Endothelial cell of umbilical vein (primary cell): Measurements from ENCODE around the gene AFTPH. TPM values are rescaled to one million over a fixed set of nuclear protein-coding genes. Genes with fewer than 3 reads are reported as not detected.

Experiments
- BruUV-seq: library from RNA; stranded (reverse); fragments of 400-500 nt; replicated peaks from 2 replicates; lab custom pipeline; 2021; lab: Mats Ljungman, UMichigan
- CTCF ChIA-PET: fragments of 300-600, 350-600 bp; sonication (Branson Sonifier 250); formaldehyde crosslinking; loops from one replicate; lab custom pipeline; 2021; ENCODE audit warnings: antibody characterized with exemption, inconsistent platforms; lab: Charles Lee
- POLR2A ChIA-PET: fragments of 300-600, 350-600 bp; sonication (Branson Sonifier 250); formaldehyde crosslinking; loops from one replicate; lab custom pipeline; 2021; ENCODE audit warnings: antibody characterized with exemption, inconsistent platforms; lab: Charles Lee
- DNase-seq: peaks from one replicate; pipeline ENCODE4 v3.0.0-alpha.2; 2011; ENCODE audit warnings: low read depth, low spot score
- FAIRE-seq: peaks from 2 replicates; lab custom pipeline; 2011; peaks lifted over from hg19 to GRCh38; lab: Jason Lieb, UNC
- H2AFZ ChIP-seq: 2 replicates; pipeline ENCODE4 v1.6.0; 2012; ENCODE audit warnings: low read depth, low read length, control low read depth, inconsistent platforms
- H3K27ac ChIP-seq: 2 replicates; pipeline ENCODE4 v1.5.1; 2011; ENCODE audit warnings: low read depth, mild to moderate bottlenecking, control low read depth, low read length, moderate library complexity; ENCODE audit not compliant: insufficient read depth
- H3K27me3 ChIP-seq, 2 experiments: 2 replicates each; pipeline versions ENCODE4 v1.6.0 to v1.6.1; 2011; ENCODE audit warnings: low read length in 2 of 2, mixed read lengths in 1 of 2; ENCODE audit not compliant: control insufficient read depth in 2 of 2, insufficient read depth in 2 of 2
- H3K36me3 ChIP-seq, 2 experiments: 2 replicates in 1 of 2; 3 replicates in 1 of 2; pipeline ENCODE4 v1.5.1; 2011; ENCODE audit warnings: low read length in 2 of 2, mild to moderate bottlenecking in 1 of 2, moderate library complexity in 1 of 2; ENCODE audit not compliant: control insufficient read depth in 2 of 2, insufficient read depth in 2 of 2; ENCODE audit errors: extremely low read depth in 1 of 2
- H3K4me1 ChIP-seq: 3 replicates; pipeline ENCODE4 v1.5.1; 2011; ENCODE audit warnings: mild to moderate bottlenecking, low read length; ENCODE audit not compliant: control insufficient read depth, insufficient read depth; ENCODE audit errors: extremely low read depth
- H3K4me2 ChIP-seq: 2 replicates; pipeline ENCODE4 v1.6.1; 2011; ENCODE audit warnings: low read length, control low read depth, mixed read lengths; ENCODE audit not compliant: insufficient read depth
- H3K4me3 ChIP-seq, 3 experiments: fragments of 200-600 bp in 1 of 3; sonication (generic), shearing (Covaris generic) in 1 of 3; replicated peaks in 1 of 3; 2 replicates each; pipeline ENCODE4 v1.5.1; 2011 to 2016; ENCODE audit warnings: control low read depth in 3 of 3, low read length in 3 of 3, mild to moderate bottlenecking in 2 of 3, inconsistent platforms in 1 of 3, low read depth in 1 of 3, moderate library complexity in 1 of 3; ENCODE audit not compliant: insufficient read depth in 1 of 3
- H3K79me2 ChIP-seq: 2 replicates; pipeline ENCODE4 v1.6.0; 2012; ENCODE audit warnings: low read length, inconsistent platforms; ENCODE audit not compliant: control insufficient read depth, insufficient read depth
- H3K9ac ChIP-seq: replicated peaks from 2 replicates; pipeline ENCODE3; 2011; ENCODE audit warnings: low read length, control low read depth; ENCODE audit not compliant: insufficient read depth; ENCODE audit errors: extremely low read depth
- H3K9me1 ChIP-seq: replicated peaks from 3 replicates; pipeline ENCODE4 v1.6.0; 2011; ENCODE audit warnings: mild to moderate bottlenecking, low read length; ENCODE audit not compliant: control insufficient read depth, insufficient read depth; ENCODE audit errors: extremely low read depth
- H3K9me3 ChIP-seq: replicated peaks from 2 replicates; pipeline ENCODE4 v1.5.1; 2012; ENCODE audit warnings: low read length, inconsistent platforms; ENCODE audit not compliant: control insufficient read depth, insufficient read depth
- H4K20me1 ChIP-seq: replicated peaks from 2 replicates; pipeline ENCODE3; 2011; ENCODE audit warnings: mild to moderate bottlenecking, low read length; ENCODE audit not compliant: control insufficient read depth, insufficient read depth; ENCODE audit errors: extremely low read depth
- EZH2 ChIP-seq: IDR thresholded peaks from 2 replicates; pipeline ENCODE4 v1.6.1; 2012; ENCODE audit warnings: borderline replicate concordance, low read depth, mild to moderate bottlenecking, moderate library complexity, low read length, inconsistent platforms; ENCODE audit not compliant: severe bottlenecking
- GATA2 ChIP-seq: IDR thresholded peaks from 2 replicates; pipeline ENCODE4 v1.7.0; 2011; ENCODE audit warnings: low read depth, mild to moderate bottlenecking, moderate library complexity, mixed read lengths, low read length; ENCODE audit not compliant: insufficient read length, insufficient read depth
- JUN ChIP-seq: IDR thresholded peaks from 2 replicates; pipeline ENCODE4 v1.6.1; 2011; ENCODE audit warnings: borderline replicate concordance, low read depth; ENCODE audit not compliant: insufficient read length, insufficient read depth
- MYC ChIP-seq: IDR thresholded peaks from one replicate; pipeline ENCODE4 v1.6.1; 2011; ENCODE audit warnings: mild to moderate bottlenecking, low read depth, low read length
- dilution Hi-C: fragments of 300-500 bp; cut with MboI; formaldehyde crosslinking; loops from one replicate; pipeline ENCODE4 v1.15.0; 2019; ENCODE audit warnings: low sequenced_read_pairs; ENCODE audit not compliant: extremely low pct_ligation_motif_present
- intact Hi-C: fragments of 100-400 bp; cut with micrococcal nuclease; formaldehyde crosslinking; loops from one replicate; pipeline ENCODE4 v1.10.0; 2022
- polyA plus RNA-seq, 4 experiments: library from polyadenylated mRNA; depleted of rRNA in 3 of 4; stranded (reverse) in 3 of 4; unstranded in 1 of 4; fragments of >200 nt; gene quantifications; 2 replicates each; pipeline versions ENCODE4 v1.2.1 to v1.2.3, GENCODE V29; 2011 to 2012; ENCODE audit warnings: missing spikeins in 1 of 4
- total RNA-seq: library from RNA; stranded (reverse); gene quantifications from 2 replicates; pipeline ENCODE4 v1.2.3, GENCODE V29; 2021
- TF ChIP-seq, protein P1 (sequence below), 2 donors: IDR thresholded peaks; 1 replicate in 1 of 2; 2 replicates in 1 of 2; pipeline ENCODE4 v1.5.1; 2011; ENCODE audit warnings: low read length in 2 of 2, mild to moderate bottlenecking in 2 of 2, moderate library complexity in 2 of 2, control low read depth in 1 of 2, inconsistent platforms in 1 of 2, low read depth in 1 of 2; ENCODE audit not compliant: insufficient read depth in 1 of 2; ENCODE audit errors: extremely low read depth in 1 of 2
- TF ChIP-seq, protein P2 (sequence below): IDR thresholded peaks from 2 replicates; pipeline ENCODE4 v1.6.1; 2011; ENCODE audit not compliant: insufficient read depth, insufficient read length

Gene AFTPH
- total and polyA plus RNA-seq, 2 donors (not counting 3 experiments of a cell fraction or from before 2014, with no cell fraction given): 6.9 to 15.3 TPM

DNA sequence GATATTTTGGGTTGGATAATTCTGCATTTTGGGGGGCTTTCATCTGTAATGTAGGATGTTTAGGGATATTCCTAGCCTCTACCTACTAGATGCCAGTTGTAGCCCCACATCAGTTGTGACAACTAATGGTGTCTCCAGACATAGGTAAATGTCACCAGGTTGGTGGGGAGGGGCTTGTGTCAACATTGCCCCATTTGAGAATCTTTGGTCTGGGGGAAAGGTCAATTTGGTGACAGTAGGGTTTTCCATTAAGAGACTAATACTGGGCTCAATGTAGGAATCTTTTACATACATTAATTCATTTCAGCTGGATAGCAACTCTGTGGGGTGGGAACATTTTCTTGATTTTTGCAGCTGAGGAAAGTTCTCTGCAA, 6.6 kb upstream of the AFTPH start:
- Histone ChIP-seq H3K79me2 (no peaks in the 10 kb centered on the region), H3K9me1 (no peaks in the 10 kb centered on the region), H3K27me3 (peaks cover 39 to 50% of the 10 kb centered on the region in 2 experiments), H3K27ac (no peak overlapping the region), H3K4me2 (no peak overlapping the region), H3K9ac (no peak overlapping the region), H3K9me3 (no peaks in the 10 kb centered on the region), H2AFZ (no peak overlapping the region), H3K36me3 (no peaks in the 10 kb centered on the region), H4K20me1 (no peaks in the 10 kb centered on the region), H3K4me3 (no peak overlapping the region), H3K4me1 (no peaks in the 10 kb centered on the region)
- TF ChIP-seq JUN: no peak
- no peak for TF ChIP-seq GATA2
- POLR2A ChIA-PET: no interaction called here
- CTCF ChIA-PET: interaction anchor here (1.1 to 3.0 kb wide), 4 partner anchors 29 to 400 kb away, joined by 3 to 13 read pairs (median 6); no protein-coding TSS in a partner anchor
- BruUV-seq: no TSS peak
- FAIRE-seq (no peak), DNase-seq (no peak)
- intact Hi-C loops: no loop called here
- dilution Hi-C loops: no loop called here

DNA sequence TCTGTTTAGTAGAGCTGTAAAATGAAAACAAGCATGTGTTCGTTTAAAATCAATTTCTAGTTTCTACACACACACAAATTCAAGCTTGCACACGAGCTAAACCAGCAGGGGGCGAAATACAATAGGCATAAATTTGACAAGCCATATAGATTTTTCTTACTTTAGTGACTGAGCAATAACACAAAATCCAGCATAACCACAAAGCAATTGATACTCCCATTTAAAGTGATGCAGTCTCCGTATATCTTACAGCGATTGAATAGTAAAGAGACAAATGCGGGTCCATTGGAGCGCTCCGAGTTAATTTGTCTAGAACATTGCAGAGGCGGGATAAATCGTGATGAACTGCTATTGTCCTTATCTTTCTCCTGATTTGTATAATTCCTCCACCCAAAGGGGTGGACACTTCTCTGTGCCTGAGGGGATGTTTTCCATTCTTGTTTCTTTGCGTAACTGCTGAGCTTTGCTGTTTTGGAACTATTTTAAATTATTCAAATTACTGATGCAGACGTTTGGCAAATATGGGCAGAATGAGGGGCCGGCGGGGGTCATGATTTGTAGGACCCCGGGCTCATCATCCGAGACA, 1.2 kb upstream of the AFTPH start:
- DNase-seq (peak; percentile 87), FAIRE-seq (peak; percentile 77)
- H4K20me1 ChIP-seq: no peaks in the 10 kb centered on the region
- no peaks in the 10 kb centered on the region for H3K9me1 ChIP-seq
- intact Hi-C loops: loop anchor here (1.0 to 10.0 kb wide), 6 partner anchors 30 to 1049 kb away; partner anchors contain the start of gene PELI1
- CTCF ChIA-PET: interaction anchor here (0.6 to 3.7 kb wide), 55 partner anchors 8 to 533 kb away, joined by 3 to 84 read pairs (median 4); partner anchors contain the start of genes CEP68 and SERTAD2
- H3K4me1 ChIP-seq: peaks cover 12% of the 10 kb centered on the region
- no peak for TF ChIP-seq MYC
- no peak for TF ChIP-seq GATA2
- TF ChIP-seq, protein P1, sequence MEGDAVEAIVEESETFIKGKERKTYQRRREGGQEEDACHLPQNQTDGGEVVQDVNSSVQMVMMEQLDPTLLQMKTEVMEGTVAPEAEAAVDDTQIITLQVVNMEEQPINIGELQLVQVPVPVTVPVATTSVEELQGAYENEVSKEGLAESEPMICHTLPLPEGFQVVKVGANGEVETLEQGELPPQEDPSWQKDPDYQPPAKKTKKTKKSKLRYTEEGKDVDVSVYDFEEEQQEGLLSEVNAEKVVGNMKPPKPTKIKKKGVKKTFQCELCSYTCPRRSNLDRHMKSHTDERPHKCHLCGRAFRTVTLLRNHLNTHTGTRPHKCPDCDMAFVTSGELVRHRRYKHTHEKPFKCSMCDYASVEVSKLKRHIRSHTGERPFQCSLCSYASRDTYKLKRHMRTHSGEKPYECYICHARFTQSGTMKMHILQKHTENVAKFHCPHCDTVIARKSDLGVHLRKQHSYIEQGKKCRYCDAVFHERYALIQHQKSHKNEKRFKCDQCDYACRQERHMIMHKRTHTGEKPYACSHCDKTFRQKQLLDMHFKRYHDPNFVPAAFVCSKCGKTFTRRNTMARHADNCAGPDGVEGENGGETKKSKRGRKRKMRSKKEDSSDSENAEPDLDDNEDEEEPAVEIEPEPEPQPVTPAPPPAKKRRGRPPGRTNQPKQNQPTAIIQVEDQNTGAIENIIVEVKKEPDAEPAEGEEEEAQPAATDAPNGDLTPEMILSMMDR (IDR thresholded peaks at IDR 0.05; ENCODE audit: extremely low read depth in 1 of 2, insufficient read depth in 1 of 2, low read depth in 1 of 2, low read length in 2 of 2): peak; percentile 60 to 69
- no peak for TF ChIP-seq EZH2
- TF ChIP-seq, protein P2, sequence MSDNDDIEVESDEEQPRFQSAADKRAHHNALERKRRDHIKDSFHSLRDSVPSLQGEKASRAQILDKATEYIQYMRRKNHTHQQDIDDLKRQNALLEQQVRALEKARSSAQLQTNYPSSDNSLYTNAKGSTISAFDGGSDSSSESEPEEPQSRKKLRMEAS: no peak
- dilution Hi-C loops: no loop called here
- peak overlapping the region; percentile 73 for H2AFZ ChIP-seq
- H3K27me3 ChIP-seq: peaks cover 8 to 13% of the 10 kb centered on the region in 2 experiments
- peaks cover 30% of the 10 kb centered on the region for H3K79me2 ChIP-seq
- H3K9me3 ChIP-seq: no peaks in the 10 kb centered on the region
- no peak overlapping the region for H3K27ac ChIP-seq
- H3K4me2 ChIP-seq: peak overlapping the region; percentile 100
- peak overlapping the region; percentile 93 to 98 (median 97) for H3K4me3 ChIP-seq
- no TSS peak for BruUV-seq
- H3K9ac ChIP-seq: peak overlapping the region; percentile 91
- POLR2A ChIA-PET: no interaction called here
- no peaks in the 10 kb centered on the region for H3K36me3 ChIP-seq
